Spinal cord (tissue), 10 donors: Measurements from ENCODE around the gene HEPHL1. TPM values are rescaled to one million over a fixed set of nuclear protein-coding genes. Genes with fewer than 3 reads are reported as not detected.
"Not testable (repeated sequence)": the region's sequence is repeated elsewhere in the genome, so short reads cannot be mapped to it uniquely, and the experiment has no call there.

ENCODE experiments used
- DNase-seq, 6 donors: peaks; one replicate each; pipeline versions ENCODE4 v3.0.0 to v3.0.0-alpha.2; 2013 to 2015; ENCODE audit warnings: low spot score in 6 of 6, low read depth in 4 of 6
- H3K27ac ChIP-seq: one replicate; pipeline ENCODE4 v1.5.1; 2013; ENCODE audit warnings: low read depth, low read length, control low read depth
- H3K27me3 ChIP-seq: one replicate; pipeline ENCODE4 v1.6.1; 2013; ENCODE audit warnings: low read length; ENCODE audit not compliant: control insufficient read depth, insufficient read depth
- H3K36me3 ChIP-seq: one replicate; pipeline ENCODE4 v1.6.1; 2013; ENCODE audit warnings: low read length; ENCODE audit not compliant: control insufficient read depth, insufficient read depth
- H3K4me1 ChIP-seq: one replicate; pipeline ENCODE4 v1.6.1; 2013; ENCODE audit warnings: low read length; ENCODE audit not compliant: control insufficient read depth, insufficient read depth
- H3K4me3 ChIP-seq: one replicate; pipeline ENCODE4 v1.5.1; 2013; ENCODE audit warnings: low read depth, low read length, control low read depth
- H3K9me3 ChIP-seq: one replicate; pipeline ENCODE4 v1.6.1; 2013; ENCODE audit warnings: low read length; ENCODE audit not compliant: control insufficient read depth, insufficient read depth
- WGBS: methylation state at CpG from one replicate; pipeline ENCODE4 v1.1.5; 2013; ENCODE audit warnings: missing lambda C conversion rate; ENCODE audit not compliant: insufficient coverage; 5-methylcytosine and 5-hydroxymethylcytosine counted together
- polyA plus RNA-seq, 2 donors: library from polyadenylated mRNA; unstranded; fragments of 120-200 nt; gene quantifications; one replicate each; pipeline ENCODE4 v1.2.1, GENCODE V29; 2013; ENCODE audit not compliant: insufficient read length in 2 of 2
- total RNA-seq, 2 donors: library from RNA; depleted of rRNA in 1 of 2; stranded (reverse); fragments of 120-200 nt in 1 of 2; fragments of >200 nt in 1 of 2; gene quantifications; one replicate each; pipeline versions ENCODE4 v1.2.3 to v1.2.4, GENCODE V29; 2013 to 2014
- donor health status: healthy.

The HEPHL1 gene
- total and polyA plus RNA-seq, 4 donors, result under 0.01 to 0.06 TPM; not detected in 2

DNA sequence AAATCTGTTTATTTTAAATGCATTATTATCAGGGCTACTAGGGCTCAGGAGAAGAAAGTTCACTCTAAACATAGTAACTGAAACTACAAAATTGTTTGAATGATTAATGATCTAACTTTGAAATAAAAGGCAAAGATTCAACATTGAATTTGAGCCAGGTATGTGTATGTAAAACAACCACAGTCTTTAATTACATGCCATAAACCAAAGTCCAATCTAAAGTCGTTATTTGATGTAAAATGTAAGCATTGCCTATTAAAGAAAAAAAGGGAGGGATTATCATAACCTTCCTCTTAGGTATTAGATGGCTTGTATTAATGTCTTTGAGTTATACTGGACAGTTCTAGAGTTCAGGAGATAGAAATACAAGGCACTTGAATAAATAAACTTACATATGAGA lies 82.3 kb downstream of the HEPHL1 start:
- H3K36me3 ChIP-seq, result no peaks in the 10 kb centered on the region
- no peaks in the 10 kb centered on the region for H3K4me1 ChIP-seq
- H3K27me3 ChIP-seq, result no peaks in the 10 kb centered on the region
- no peaks in the 10 kb centered on the region for H3K9me3 ChIP-seq
- no CpG with 5 or more reads among the region's 1 CpG for WGBS
- no peak overlapping the region for H3K4me3 ChIP-seq
- no peak for DNase-seq
- no peak overlapping the region for H3K27ac ChIP-seq

- Histone ChIP-seq H3K4me3 (no peak overlapping the region), H3K27me3 (no peaks in the 10 kb centered on the region), H3K27ac (no peak overlapping the region), H3K4me1 (no peaks in the 10 kb centered on the region), H3K9me3 (no peaks in the 10 kb centered on the region), H3K36me3 (no peaks in the 10 kb centered on the region)
- DNase-seq, result no peak
These were observed 83.6 kb downstream of the HEPHL1 start for GRCh38 chr11:94104734-94105133.

DNA sequence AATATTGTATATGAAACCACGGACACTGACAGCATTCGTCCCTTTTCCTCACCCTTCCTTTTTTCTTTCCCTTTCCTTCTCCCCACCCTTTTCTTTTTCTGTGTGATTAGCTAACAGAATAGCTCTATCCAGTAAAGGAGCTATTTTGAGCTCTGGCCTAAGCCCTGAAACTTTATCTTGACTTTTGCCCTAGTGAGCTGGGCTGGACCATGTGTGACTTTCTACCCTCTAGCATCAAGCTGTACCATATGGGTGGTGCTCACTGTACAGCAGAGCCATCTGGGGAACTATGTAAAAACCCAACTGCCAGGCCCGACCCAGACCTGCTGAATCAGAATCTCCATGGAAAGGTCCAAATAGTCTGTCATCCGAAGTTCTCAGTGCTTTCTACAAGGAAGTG lies 85.6 kb downstream of the HEPHL1 start:
- no peaks in the 10 kb centered on the region for H3K9me3 ChIP-seq
- no peaks in the 10 kb centered on the region for H3K27me3 ChIP-seq
- H3K27ac ChIP-seq, result no peak overlapping the region
- DNase-seq, result no peak
- no peak overlapping the region for H3K4me3 ChIP-seq
- H3K4me1 ChIP-seq, result no peaks in the 10 kb centered on the region
- WGBS, result no CpG with 5 or more reads among the region's 4 CpGs
- H3K36me3 ChIP-seq, result no peaks in the 10 kb centered on the region

DNA sequence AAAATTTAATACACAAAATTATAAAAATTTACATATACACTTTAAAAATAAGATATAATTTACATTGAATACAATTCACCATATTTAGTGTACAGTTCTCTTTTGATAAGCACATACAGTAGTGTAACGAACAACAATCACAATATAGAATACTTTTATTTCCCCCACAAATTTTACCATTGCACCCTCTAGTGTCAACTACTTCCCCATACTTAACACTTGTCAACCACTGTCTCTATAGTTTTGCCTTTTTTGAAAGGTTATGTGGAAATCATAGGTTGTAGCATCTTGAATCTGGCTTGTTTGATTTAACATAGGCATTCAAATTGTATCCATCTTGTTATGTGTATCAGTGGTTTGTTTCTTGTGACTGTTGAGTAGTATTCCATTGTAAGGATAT lies 86.2 kb downstream of the HEPHL1 start:
- no peaks in the 10 kb centered on the region for H3K4me1 ChIP-seq
- no peak for DNase-seq
- no peak overlapping the region for H3K4me3 ChIP-seq
- no CpG with 5 or more reads among the region's 1 CpG for WGBS
- no peaks in the 10 kb centered on the region for H3K9me3 ChIP-seq
- H3K27ac ChIP-seq, result no peak overlapping the region
- no peaks in the 10 kb centered on the region for H3K36me3 ChIP-seq
- no peaks in the 10 kb centered on the region for H3K27me3 ChIP-seq

- Histone ChIP-seq H3K4me1 (no peaks in the 10 kb centered on the region), H3K36me3 (no peaks in the 10 kb centered on the region), H3K27me3 (no peaks in the 10 kb centered on the region), H3K27ac (no peak overlapping the region), H3K4me3 (no peak overlapping the region), H3K9me3 (no peaks in the 10 kb centered on the region)
- DNase-seq, result no peak
- 70% methylated on average over 2 of the region's 3 CpGs for WGBS
These were observed 90.1 kb downstream of the HEPHL1 start for GRCh38 chr11:94111241-94111640.

DNA sequence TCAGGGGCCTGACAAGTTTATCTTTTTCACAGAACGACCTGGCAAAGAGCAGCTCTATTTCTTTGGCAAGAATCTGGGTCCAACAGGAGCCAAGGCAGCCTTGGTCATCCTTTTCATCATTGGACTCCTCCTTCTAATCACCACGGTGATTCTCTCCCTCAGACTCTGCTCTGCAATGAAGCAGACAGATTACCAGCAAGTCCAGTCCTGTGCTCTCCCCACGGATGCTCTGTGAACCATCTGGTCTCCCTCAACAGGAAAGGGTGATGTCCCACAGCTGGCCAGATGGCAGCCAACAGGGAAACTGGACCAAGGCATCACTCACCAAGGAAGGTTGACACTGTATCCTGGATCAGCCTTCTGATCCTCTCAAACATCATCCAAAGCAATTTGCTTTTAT lies 90.5 kb downstream of the HEPHL1 start:
- WGBS, result 70% methylated on average over 3 of the region's 3 CpGs

GRCh38 chr11:94112206-94112953 lies 91.2 kb downstream of the HEPHL1 start:
- no peak for DNase-seq
- H3K4me1 ChIP-seq, result no peaks in the 10 kb centered on the region
- no CpG with 5 or more reads among the region's 1 CpG for WGBS
- no peaks in the 10 kb centered on the region for H3K36me3 ChIP-seq
- no peak overlapping the region for H3K27ac ChIP-seq
- H3K27me3 ChIP-seq, result no peaks in the 10 kb centered on the region
- no peak overlapping the region for H3K4me3 ChIP-seq
- no peaks in the 10 kb centered on the region for H3K9me3 ChIP-seq

More for the DNA sequence above, 90.5 kb downstream of the HEPHL1 start:
- H3K4me3 ChIP-seq, result no peak overlapping the region
- no peaks in the 10 kb centered on the region for H3K4me1 ChIP-seq
- no peak overlapping the region for H3K27ac ChIP-seq
- H3K36me3 ChIP-seq, result no peaks in the 10 kb centered on the region
- H3K9me3 ChIP-seq, result no peaks in the 10 kb centered on the region
- DNase-seq, result no peak
- H3K27me3 ChIP-seq, result no peaks in the 10 kb centered on the region

GRCh38 chr11:94117197-94117574 lies 96.0 kb downstream of the HEPHL1 start:
- no CpG with 5 or more reads among the region's 1 CpG for WGBS

GRCh38 chr11:94117871-94118270 lies 96.7 kb downstream of the HEPHL1 start:
- no peaks in the 10 kb centered on the region for H3K9me3 ChIP-seq
- no peaks in the 10 kb centered on the region for H3K27me3 ChIP-seq
- no peak overlapping the region for H3K27ac ChIP-seq
- H3K36me3 ChIP-seq, result no peaks in the 10 kb centered on the region
- no peaks in the 10 kb centered on the region for H3K4me1 ChIP-seq
- no peak overlapping the region for H3K4me3 ChIP-seq
- no peak for DNase-seq

More at GRCh38 chr11:94117197-94117574, 96.0 kb downstream of the HEPHL1 start:
- Histone ChIP-seq H3K4me3 (no peak overlapping the region), H3K4me1 (no peaks in the 10 kb centered on the region), H3K27ac (no peak overlapping the region), H3K9me3 (no peaks in the 10 kb centered on the region), H3K36me3 (no peaks in the 10 kb centered on the region), H3K27me3 (no peaks in the 10 kb centered on the region)
- no peak for DNase-seq

DNA sequence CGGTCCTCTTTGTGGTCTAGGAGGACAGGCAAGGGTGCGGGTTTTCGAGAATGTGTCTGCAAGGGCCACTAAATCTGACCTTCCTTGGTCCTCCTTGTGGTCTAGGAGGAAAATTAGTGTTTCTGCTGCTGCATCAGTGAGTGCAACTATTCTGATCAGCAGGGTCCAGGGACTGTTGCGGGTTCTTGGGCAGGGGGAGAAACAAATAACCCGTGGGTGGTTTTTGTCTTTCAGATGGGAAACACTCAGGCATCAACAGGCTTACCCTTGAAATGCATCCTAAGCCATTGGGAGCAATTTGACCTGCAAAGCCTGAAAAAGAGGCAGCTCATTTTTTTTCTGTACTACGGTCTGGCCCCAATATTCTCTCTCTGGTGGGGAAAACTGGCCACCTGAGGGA lies 98.5 kb downstream of the HEPHL1 start:
- not testable (repeated sequence) for H3K9me3 ChIP-seq, H3K27me3 ChIP-seq, H3K36me3 ChIP-seq, H3K4me3 ChIP-seq, H3K4me1 ChIP-seq, H3K27ac ChIP-seq, DNase-seq
- WGBS, result 91% methylated on average over 5 of the region's 6 CpGs
